IPS-NIHi7 (cell line): ENCODE data around the gene ZGPAT.

ENCODE experiments used
- DNase-seq: peaks from one replicate; pipeline ENCODE4 v3.0.0; 2012; ENCODE audit warnings: mixed read lengths; ENCODE audit errors: extremely low spot score

Gene ZGPAT

GRCh38 chr20:63678667-63679465 lies 29.0 kb upstream of the ZGPAT start:
- DNase-seq, result no peak

GRCh38 chr20:63679799-63680305 lies 28.0 kb upstream of the ZGPAT start:
- DNase-seq, result no peak

GRCh38 chr20:63680427-63680826 lies 27.4 kb upstream of the ZGPAT start:
- no peak for DNase-seq

- DNase-seq, result no peak
Measured at GRCh38 chr20:63680857-63681608, 26.8 kb upstream of the ZGPAT start.

- no peak for DNase-seq
Measured at GRCh38 chr20:63681609-63682142, 26.2 kb upstream of the ZGPAT start.

GRCh38 chr20:63682384-63683139 lies 25.3 kb upstream of the ZGPAT start:
- peak; percentile 46 for DNase-seq

GRCh38 chr20:63685269-63686026 lies 22.4 kb upstream of the ZGPAT start:
- DNase-seq, result no peak

GRCh38 chr20:63686094-63686491 lies 21.7 kb upstream of the ZGPAT start:
- DNase-seq, result no peak

- no peak for DNase-seq
Measured at GRCh38 chr20:63686492-63687321, 21.1 kb upstream of the ZGPAT start.

- no peak for DNase-seq
Measured at GRCh38 chr20:63687419-63688178, 20.2 kb upstream of the ZGPAT start.

GRCh38 chr20:63688228-63689045 lies 19.4 kb upstream of the ZGPAT start:
- DNase-seq, result no peak

GRCh38 chr20:63689046-63690002 lies 18.5 kb upstream of the ZGPAT start:
- DNase-seq, result no peak

- DNase-seq, result no peak
Measured at GRCh38 chr20:63690003-63690897, 17.6 kb upstream of the ZGPAT start.

GRCh38 chr20:63690898-63691710 lies 16.7 kb upstream of the ZGPAT start:
- DNase-seq, result no peak

- DNase-seq, result no peak
Measured at GRCh38 chr20:63691711-63692435, 16.0 kb upstream of the ZGPAT start.
